Amygdala (tissue), 56 donors: ENCODE results near the gene SLC38A10.
"Not testable (repeated sequence)": the region's sequence is repeated elsewhere in the genome, so short reads cannot be mapped to it uniquely, and the experiment has no call there.

Source experiments
- DNase-seq, 56 donors: peaks; one replicate each; lab custom pipeline; 2025; lab: John Stamatoyannopoulos, UW

SLC38A10 gene

DNA sequence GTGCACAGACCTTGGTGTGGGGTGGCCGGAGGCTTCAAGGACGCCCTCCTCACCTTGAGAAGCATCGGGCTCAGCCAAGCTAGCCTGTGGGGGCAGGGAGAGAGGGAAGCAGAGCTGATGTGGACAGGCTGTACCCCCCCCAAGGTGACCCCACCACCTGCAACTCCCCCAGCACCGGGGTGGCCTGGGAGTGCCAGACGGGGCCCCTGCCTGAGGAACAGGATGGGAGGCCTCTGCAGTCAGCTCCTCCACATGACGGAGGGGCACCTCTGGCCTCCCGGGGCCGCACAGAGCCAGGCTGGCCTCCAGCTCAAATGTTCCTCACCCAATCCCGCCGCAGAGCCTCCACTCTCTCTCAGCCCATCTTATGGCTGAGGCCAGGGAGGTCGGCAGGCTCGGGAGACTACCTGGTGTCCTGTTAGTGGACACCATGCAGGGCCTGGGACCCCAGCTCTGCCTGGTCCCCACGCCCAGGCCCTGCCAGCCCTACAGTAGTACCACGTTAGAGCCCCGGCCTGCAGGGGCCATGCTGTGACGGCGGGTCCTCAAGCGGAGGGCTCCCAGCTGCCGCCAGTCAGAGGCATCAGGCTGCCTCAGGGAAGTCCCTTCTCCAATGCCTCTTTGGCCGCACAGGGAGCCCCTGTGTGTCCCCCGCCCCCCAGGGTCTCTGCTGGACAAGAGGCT is 19.4 kb upstream of the SLC38A10 start:
- DNase-seq: no peak

GRCh38 chr17:81313776-81314397 is 18.8 kb upstream of the SLC38A10 start:
- DNase-seq: no peak

DNA sequence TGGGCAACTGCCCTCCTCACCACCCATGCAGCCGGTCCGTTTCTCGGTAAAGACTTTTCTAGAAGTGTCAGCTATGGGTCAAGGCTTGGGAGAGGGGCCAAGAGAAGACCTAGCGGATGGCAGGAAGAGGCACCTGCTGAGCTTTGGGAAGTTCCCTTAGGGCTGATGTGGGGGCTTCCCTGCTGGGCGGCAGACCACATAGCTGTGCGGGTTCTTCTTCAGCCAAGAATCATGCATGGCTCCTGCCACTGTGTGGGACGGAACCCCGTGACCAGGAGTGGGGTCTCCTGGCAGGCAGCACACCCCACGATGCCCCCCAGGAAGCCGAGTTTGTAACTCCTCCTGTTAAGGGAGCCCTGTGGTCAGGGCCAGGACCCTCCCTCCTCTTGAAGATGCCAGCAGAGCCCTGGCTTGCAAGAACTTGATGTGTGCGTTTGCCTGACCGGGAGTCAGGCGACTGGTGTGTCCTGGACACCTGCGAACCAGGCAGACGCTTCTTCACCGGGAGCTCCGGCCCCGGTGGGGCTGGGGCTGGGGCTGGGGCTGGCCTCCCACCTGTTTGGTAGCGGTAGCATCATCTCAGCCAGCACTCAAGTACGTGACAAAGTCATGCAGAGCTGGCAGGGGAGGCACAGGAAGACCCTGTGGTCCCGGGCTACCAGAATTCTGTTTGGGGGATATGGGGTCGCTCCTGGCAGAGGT is 17.7 kb upstream of the SLC38A10 start:
- DNase-seq: no peak

GRCh38 chr17:81311946-81312345 is 16.8 kb upstream of the SLC38A10 start:
- no peak for DNase-seq

- DNase-seq: no peak
These were observed 15.9 kb upstream of the SLC38A10 start for GRCh38 chr17:81310949-81311550.

DNA sequence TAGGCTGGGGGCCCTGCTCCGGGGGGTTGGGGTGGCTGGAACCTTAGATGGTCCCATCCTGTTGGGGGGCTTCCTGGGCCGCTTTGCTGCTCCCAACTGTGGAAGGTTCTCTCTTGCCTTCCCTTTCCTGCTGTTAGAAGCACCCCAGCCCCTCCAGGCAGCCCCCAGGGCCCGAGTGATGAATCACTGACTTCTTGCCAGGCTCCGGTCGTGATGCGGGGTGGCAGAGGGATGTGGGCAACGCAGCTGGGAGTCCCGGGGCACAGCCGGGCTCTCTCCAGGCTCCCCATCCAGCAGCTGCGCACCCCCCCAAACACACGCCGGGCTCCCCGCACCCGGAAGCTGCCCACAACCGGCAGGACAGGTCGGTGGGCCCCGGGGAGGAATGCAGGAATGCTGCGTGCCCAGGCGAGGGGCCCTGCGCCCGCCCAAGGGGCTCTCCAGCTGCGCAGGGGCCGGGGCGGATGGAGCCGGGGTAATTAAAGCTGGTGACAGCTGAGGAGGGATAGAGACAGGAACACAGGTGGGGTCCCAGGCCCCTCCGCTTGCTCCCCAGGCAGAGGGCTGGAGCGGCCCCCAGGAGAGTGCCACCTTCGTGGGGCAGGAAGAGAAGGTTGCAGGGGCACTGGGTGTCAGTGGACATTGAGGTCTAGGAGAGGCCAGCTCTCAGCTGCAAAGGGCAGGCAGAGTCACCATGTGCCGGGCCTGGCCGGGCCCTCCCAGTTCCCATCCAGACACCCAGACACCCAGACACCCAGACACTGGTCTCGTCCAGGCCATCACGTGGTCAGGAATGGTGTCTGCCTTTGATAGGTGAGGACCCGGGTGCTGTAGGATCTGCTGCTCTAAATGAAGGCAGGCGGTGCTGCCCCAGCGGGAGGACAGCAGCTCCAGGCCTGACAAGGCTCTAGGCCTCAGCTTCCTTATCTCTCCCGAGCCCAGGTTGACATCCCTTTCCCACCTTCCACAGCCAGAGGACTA is 15.0 kb upstream of the SLC38A10 start:
- no peak for DNase-seq

GRCh38 chr17:81309140-81309858 is 14.2 kb upstream of the SLC38A10 start:
- peak in 24 of 56 donors; percentile 5 to 62 (median 32) for DNase-seq

DNA sequence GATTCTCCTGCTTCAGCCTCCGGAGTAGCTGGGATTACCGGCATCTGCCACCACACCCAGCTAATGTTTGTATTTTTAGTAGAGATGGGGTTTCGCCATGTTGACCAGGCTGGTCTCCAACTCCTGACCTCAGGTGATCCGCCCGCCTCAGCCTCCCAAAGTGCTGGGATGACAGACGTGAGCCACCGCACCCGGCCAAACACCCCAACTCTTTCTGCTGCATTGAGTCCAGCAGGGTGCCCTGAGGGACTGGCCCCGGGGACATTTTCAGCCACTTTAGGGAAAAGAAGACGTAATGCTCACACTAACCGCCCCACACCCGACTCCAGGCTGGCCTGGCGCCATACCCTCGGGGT is 13.7 kb upstream of the SLC38A10 start:
- DNase-seq: not testable (repeated sequence)

- DNase-seq: no peak
These were observed 12.8 kb upstream of the SLC38A10 start for GRCh38 chr17:81307636-81308560.

DNA sequence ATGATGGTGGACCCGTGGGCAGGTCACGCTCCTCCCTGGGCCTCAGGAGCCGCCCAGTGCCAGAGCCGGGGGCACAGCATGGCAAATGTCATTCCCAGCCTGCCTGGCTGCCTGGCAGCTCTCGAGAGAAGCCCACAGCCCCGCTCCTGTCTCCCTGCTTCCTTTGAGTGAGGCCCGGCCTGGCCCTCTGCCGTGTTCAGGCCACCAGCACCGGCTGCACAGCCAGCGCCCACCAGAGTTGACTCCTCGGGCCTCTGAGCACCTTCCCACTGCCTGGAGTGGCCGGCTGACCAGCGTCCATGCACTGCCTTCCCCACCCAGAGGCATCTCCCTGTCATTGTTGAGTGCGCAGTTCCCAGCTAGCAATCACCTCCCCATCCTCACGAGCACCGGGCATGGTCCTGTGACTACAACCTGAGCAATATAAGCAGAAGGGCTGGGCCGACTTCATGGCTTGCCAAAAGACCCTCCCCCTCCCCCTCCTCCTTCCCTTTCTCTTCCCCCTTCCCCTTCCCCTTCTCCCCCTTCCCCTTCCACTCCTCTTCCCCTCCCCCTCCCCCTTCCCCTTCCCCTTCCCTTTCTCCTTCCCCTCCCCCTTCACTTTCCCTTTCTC is 11.9 kb upstream of the SLC38A10 start:
- no peak for DNase-seq

DNA sequence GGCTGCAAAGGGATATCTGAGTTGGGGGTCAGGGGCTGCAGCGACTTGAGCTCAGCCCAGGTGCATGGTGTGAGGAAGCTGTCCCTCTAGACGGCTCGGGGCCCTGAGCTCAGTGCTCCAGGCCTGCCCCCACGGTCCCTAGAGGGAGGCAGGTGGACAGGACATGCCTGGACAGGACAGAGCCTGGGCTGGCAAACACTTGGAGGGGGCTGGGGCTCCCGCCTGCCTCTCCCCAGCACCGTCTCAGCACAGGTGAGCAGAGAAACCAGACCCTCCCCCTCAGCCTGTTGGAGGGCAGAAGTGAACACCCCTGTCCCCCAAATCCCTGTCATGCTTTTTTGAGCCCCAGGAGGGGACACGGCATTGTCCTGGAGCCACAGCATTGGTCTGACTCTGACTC is 11.4 kb upstream of the SLC38A10 start:
- DNase-seq: no peak

- no peak for DNase-seq
These were observed 10.0 kb upstream of the SLC38A10 start for GRCh38 chr17:81305051-81305630.

- DNase-seq: no peak
These were observed 9.3 kb upstream of the SLC38A10 start for GRCh38 chr17:81304196-81305015.

DNA sequence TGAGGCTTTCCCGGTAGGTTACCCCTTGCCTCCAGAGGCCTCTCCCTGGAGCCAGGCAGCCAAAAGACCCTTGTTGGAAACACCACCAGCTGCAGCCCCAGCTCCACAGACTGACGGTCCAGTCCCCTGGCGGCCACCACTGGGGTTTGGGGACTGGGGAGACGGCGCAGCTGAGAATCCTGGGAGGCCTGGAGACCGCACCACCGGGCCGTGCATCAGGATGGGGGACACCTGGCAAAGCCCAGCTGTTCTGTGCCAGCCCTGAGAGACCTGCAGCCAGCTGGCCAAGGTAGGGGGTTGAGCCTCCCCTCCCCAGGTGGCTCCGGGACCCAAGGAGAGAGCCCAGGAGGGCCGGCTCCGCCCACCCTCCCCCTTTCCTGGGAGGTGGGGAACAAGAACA is 8.3 kb upstream of the SLC38A10 start:
- DNase-seq: no peak

- DNase-seq: no peak
These were observed 7.8 kb upstream of the SLC38A10 start for GRCh38 chr17:81302861-81303333.

DNA sequence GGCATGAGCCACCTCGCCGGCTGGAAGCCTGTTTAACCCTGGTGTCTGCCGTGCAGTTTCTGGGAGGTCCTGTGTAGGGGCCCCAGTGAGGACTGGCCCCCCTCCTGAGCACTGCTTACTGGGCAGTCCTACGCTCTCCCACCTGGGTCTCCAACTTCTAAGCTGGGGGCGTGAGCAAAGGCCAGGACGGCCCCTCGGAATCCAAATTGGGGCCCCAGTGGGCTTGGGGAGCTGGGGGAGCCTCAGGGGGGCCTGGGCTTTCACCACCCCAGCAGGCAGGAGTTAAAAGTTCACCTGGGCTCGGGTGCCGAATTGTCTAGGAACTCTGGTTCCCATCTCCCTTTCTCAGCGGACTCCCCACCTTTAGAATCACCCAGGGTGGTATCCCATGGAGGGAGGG is 7.2 kb upstream of the SLC38A10 start:
- DNase-seq: no peak
